GM19193 (cell line): ENCODE data around the gene PCNX3.
A peak's percentile ranks its signal among the peaks of the same experiment; 100 is the strongest.

Source experiments
- POLR2A ChIP-seq: IDR thresholded peaks from 4 replicates; pipeline ENCODE4 v1.6.1; 2011; ENCODE audit not compliant: insufficient read depth, insufficient read length; ENCODE audit errors: extremely low read depth

The PCNX3 gene

DNA sequence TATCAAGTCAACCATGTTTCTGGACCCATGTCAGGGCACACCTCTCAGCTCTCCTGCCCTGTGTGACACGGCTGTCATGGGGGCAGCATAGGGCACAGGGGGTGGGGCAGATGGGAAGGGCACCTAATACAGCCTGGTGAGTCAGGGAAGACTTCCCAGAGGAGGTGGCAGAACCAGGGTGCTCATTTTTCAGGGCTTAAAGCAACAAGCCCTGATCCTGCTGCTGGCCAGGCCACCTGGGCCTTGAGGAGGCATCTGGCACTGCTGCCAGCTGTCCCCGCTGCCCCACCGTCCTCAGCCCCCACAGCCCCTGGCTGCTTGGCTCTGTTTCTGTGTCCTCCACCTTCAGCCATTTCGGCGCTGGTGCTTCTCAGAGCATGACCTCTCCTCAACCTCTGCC is 5.9 kb upstream of the PCNX3 start:
- TF ChIP-seq POLR2A: no peak

DNA sequence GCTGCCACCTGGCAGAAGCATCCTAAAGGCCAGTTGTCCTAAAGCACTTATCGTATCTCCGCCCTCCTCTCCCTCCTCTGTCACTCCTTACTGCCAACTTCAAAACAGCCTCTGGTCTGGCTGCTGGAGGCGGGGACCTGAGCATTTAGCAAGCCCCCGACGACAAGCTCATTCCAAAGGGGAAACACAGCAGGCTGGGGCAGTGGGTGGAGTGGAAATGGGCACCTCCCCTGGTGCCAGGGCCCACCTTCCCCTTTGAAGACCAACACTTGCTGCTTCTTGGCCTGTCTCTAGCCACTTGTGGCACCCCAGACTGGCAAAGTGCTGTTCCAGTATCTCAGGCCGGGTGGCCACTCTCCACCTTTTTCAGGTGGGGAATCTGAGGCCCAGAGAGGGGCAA is 5.2 kb upstream of the PCNX3 start:
- no peak for TF ChIP-seq POLR2A

DNA sequence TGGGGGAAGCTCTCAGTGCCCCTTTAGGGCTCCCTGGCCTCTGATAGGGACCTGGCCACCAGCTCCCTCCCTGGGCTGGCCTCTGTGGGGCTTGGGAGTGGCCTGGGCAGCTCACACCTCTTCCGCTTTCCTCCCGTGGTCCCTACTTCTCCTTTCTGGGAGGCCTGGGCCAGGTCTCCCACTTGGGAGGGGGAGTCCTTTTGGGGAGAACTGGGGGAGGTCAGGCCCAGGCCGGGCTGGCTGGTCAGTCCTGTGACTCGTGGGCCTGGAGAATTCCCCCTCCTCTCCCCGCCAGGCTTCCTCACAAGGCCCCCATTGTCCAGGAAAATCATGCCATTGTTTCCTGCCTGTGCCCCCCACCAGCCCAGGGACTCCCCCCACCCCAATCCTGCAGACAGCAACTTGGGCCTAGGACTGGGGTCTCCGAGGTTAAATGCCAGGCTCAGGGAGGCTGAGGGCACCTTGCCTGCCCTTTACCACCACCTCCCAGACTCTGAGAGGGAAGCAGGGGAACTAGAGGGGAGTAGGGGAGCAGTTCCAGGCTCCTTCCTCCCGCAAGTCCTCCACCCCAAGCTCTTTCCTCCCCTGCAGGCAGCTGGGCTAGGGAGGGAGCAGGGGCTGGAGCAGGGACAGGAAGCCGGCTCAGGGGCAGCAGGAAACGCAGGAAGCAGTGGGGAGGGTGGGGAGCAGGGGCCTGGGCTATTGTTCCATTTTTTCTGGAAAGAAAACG is 4.4 kb upstream of the PCNX3 start:
- no peak for TF ChIP-seq POLR2A

DNA sequence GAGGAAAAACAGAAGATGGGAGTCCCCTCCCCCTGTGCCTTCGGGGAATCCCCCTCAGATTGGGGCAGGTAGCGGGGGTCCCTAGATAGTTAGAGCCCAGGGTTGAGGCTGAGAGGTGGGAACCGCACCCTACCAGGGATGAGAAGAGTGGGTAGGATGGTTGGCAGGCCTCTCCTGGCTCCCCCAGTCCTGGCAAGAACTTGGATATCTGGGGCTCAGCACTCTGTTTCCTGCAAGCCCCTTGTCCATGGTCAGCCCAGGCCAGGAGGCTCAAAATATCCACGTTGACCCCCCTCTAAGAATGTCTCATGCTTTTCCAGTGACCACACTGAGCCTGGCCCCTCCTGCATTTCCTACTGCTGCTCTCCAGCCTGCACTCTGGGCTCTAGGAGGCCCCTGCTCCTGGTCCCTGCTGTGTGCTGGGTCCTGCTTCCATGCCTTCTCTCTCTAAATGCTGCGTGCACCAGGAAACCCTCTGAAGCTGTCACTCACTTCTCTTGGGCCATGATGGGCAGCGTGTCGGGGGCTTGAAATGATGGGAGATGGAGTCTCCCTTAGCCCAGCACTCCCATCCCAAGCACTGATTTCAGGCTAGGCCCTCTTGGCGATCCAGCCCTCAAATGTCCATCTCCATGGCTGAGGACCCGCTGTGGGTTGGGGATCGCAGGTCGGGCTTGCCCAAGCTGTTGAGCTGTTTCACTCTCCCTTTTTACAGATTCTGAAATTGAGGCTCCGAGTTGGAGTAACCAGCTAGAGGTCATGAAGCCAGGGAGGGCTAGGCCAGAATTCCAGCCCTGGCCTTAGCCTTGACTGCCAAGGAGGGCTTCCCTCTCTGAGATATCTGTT is 3.6 kb upstream of the PCNX3 start:
- no peak for TF ChIP-seq POLR2A

DNA sequence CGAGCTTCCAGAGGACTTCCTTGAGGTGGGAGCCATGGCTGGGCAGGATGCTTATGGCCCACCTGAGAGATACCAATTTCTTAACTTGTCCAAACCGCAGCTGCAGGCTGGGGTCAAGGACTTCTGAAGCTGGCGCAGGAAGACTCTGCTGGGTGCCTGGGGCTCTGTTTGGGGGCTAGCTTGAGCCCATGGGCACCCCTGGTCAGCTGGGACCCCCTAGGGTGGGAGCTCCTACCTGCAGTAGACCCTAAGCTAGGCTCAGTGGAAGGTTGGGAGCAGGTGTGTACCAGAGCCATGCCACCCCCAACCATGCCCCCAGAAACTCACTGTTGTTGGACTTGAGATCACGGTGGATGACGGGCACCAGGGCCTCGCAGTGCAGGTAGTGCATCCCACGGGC is 2.9 kb upstream of the PCNX3 start:
- no peak for TF ChIP-seq POLR2A

DNA sequence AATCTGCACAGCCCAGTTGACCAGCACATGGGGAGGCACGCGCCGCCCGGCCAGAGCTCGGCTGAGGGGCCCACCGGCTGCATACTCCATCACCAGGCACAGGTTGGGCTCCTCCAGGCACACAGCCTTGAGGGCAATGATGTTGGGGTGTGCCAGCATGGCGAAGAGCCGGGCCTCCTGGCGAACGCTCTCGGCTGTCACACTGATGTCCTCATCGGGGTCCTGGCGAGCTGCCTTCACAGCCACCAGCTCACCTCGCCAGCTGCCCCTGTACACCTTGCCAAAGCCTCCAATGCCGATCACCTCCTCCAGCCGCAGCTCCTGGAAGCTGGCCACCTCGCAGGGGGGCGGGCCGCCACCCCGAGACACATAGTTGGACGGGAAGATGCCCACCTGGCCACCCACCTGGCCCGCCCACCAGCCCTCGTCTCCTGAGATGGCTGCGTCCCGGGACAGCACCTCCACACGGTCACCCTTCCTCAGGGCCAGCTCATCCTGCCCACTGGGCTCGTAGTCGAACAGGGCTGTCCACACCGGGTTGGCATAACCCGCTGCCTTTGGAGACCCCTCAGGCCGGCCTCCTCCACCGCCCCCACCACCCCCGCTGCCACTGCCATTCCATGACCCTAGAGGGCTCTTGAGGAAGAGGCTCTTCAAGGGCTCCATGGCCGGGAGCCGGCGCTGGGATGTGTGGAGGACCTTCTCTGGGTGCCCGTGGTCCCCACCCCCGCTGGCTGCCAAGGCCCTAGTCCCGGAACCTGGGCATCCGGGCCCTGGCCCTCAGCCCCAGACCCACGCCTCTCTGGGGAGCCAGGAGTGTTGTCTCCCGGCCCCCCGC is 2.3 kb upstream of the PCNX3 start:
- no peak for TF ChIP-seq POLR2A

DNA sequence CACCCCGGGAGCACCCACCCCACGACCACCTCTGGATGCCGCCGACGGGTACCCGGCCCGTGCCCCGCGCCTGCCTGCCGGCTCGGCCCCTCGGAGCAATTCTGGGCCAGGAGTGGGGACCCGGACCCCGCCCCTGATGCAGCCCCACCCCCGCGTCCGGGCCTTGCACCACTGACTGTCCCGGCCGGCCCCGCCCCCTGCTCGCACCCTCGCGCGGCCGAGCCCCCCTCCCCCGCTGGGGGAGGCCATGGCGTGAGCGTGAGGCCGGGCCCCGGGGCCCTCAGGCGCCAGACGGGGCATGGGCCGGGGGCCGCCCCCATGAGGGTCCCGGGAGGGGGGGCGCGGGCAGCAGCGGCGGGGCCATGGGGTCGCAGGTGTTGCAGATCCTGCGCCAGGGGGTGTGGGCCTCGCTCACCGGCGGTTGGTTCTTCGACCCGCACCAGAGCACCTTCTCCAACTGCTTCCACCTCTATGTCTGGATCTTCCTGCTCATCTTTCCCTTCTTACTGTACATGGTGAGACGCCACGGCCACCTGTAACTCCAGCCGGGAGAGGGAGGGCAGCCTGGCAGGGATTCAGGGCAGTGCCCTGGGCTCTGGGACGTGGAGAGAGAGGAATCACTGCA is 486 bp downstream of the PCNX3 start:
- no peak for TF ChIP-seq POLR2A

DNA sequence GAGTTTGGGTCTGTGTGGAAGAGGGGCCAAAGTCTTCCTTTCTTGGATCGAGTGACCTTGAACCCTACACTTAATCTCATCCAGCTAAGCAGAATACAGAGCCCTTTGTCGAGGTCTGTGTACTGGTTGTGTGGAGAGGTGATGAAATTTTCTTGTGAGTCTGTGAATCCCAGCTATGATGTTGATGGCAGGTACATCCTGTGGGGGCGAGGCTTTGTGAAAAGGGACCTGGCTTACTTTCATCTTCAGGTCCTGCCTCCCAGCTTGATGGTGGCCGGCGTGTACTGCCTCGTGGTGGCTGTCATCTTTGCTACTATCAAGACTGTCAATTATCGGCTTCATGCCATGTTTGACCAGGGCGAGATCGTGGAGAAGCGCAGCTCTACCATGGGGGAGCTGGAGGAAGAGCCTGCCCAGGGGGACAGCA is 1.0 kb downstream of the PCNX3 start:
- no peak for TF ChIP-seq POLR2A

DNA sequence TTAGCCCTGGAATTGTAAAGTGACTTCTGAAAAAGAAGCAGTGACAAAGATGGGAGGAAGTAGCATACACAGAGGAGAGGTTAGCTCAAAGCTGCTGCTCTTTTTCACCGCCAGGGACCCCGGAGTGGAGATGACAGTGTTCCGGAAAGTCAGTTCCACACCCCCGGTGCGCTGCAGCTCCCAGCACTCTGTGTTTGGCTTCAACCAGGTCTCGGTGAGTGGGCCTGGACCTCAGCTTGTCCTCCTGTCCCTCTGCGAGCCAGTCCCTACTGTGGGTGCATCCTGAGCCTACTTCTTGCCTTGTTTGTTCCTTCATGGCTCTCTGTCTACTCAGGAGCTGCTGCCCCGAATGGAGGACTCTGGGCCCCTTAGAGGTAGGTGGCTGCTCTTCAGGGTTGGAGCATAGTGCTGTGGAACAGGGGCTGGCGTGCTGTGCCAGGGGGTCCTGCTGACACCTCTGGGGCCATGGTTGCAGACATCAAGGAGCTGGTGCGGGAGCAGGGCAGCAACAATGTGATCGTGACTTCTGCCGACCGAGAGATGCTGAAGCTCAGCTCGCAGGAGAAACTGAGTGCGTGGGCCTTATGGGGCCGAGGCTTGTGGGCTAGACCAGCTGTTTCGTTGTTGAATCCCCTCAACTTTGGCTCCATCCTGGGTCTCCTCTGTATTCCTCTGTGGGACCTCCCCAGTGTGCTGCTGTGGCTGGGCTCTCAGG is 1.7 kb downstream of the PCNX3 start:
- TF ChIP-seq POLR2A: no peak

DNA sequence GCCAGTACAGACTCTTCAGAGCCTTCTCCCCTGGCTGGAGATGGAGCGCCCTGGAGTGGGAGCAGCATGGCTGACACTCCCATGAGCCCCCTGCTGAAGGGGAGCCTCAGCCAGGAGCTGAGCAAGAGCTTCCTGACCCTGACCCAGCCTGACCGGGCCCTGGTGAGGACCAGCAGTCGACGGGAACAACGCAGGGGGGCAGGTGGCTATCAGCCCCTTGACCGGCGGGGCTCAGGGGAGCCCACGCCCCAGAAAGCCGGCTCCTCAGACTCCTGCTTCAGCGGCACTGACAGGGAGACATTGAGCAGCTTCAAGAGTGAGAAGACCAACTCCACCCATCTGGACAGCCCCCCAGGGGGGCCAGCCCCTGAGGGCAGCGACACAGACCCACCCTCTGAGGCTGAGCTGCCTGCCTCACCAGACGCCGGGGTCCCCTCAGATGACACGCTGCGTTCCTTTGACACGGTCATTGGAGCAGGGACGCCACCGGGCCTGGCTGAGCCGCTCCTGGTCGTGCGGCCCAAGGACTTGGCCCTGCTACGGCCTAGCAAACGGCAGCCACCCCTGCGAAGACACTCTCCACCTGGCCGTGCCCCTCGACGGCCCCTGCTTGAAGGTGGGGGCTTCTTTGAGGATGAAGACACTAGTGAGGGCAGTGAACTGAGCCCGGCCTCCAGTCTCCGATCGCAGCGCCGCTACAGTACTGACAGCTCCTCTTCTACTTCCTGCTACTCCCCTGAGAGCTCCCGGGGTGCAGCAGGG is 2.6 kb downstream of the PCNX3 start:
- TF ChIP-seq POLR2A: no peak

DNA sequence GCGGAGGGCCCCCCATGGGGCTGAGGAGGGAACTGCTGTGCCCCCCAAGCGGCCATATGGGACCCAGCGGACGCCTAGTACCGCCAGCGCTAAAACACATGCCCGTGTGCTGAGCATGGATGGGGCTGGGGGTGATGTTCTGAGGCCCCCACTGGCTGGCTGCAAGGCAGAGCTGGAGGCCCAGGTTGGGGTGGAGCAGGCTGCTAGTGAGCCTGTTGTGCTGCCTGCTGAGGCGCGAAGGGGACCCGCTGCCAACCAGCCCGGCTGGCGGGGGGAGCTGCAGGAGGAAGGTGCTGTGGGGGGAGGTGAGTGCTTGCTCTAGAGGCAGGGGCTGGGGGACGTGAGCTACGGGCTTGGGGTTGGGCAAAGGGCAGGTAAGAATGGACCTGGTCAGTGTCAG is 3.2 kb downstream of the PCNX3 start:
- TF ChIP-seq POLR2A: no peak

DNA sequence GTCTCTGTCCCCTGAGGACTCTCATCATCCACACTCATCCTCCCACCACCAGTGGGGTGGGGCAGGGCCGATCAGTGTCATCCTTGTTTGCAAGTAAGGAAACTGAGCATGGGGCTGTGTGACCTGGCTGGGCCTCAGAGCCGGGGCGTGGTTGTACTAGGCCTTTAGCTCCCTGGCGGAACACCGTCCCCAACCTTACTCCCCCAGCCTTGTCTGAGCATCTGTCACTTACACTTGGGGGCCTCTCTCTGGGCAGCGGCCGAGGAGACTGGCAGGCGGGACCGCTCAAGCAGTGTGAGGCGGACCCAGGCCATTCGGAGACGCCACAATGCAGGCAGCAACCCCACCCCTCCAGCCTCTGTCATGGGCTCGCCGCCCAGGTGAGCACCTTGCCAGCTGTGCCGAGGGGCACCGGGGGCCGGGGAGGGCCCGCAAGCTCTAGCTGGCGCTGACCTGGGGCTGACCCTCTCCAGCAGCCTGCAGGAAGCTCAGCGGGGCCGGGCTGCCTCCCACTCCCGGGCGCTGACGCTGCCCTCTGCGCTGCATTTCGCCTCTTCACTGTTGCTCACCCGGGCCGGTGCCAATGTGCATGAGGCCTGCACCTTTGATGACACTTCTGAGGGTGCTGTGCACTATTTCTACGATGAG is 3.8 kb downstream of the PCNX3 start:
- TF ChIP-seq POLR2A: peak; percentile 2

DNA sequence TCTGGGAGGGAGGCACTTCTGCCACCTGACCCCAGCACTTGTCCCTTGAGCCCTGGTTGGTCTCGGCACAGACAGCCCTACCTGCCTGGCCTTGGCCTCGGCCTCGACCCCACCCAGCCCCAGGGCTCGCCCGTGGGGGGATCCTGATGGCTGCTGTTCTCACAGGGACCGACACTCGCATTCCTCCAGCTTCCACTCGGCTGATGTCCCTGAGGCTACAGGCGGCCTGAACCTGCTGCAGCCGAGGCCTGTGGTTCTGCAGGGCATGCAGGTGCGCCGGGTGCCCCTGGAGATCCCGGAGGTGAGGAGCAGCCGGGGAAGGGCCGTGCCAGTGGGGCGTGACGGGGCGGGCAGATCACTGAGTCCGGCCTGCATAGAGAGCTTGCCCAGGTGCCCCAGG is 5.1 kb downstream of the PCNX3 start:
- TF ChIP-seq POLR2A: no peak
